A375 (cell line): ENCODE measurements around the gene AKNA. TPM values are rescaled to one million over a fixed set of nuclear protein-coding genes. Genes with fewer than 3 reads are reported as not detected.

Experiments
- total RNA-seq: library from RNA; depleted of rRNA; stranded (reverse); fragments of >200 nt; shearing (Covaris generic); gene quantifications from 2 replicates; pipeline ENCODE4 v1.2.3, GENCODE V29; 2014; rRNA removed

The AKNA gene
- total RNA-seq, result 11.4 and 11.7 TPM in 2 replicates

GRCh38 chr9:114387680-114388356, at the start of gene AKNA:
Gene AKNA (minus strand): TSS chr9:114387982. CDS start chr9:114381333, 6,649 bp downstream.

GRCh38 chr9:114329625-114330022, 58.2 kb downstream of the AKNA start, which contains the start of gene ORM2:
Gene ORM2 (plus strand): TSS chr9:114329869. CDS start chr9:114329905, 36 bp downstream.

GRCh38 chr9:114322831-114323531, 64.8 kb downstream of the AKNA start, which contains the start of gene ORM1:
Gene ORM1 (plus strand): TSS chr9:114323098. CDS start chr9:114323134, 36 bp downstream.

Other genes with a start within 250 kb of the AKNA start
- gene COL27A1, start 232.4 kb downstream of the AKNA start, total RNA-seq, result 14.6 and 15.3 TPM in 2 replicates
- gene ORM1, start 64.9 kb downstream of the AKNA start, total RNA-seq, result not detected in 2 replicates
- not detected in 2 replicates for gene ORM2, start 58.1 kb downstream of the AKNA start, total RNA-seq
- gene WHRN, start 117.5 kb upstream of the AKNA start, total RNA-seq, result 7.1 and 7.4 TPM in 2 replicates
- 143 and 158 TPM in 2 replicates for gene ATP6V1G1, start 199.8 kb upstream of the AKNA start, total RNA-seq
- 12.4 and 12.5 TPM in 2 replicates for gene TMEM268, start 223.3 kb upstream of the AKNA start, total RNA-seq